T-helper 9 cell (primary cell): ENCODE results near the gene SLCO1C1.

Experiments
- DNase-seq: peaks from one replicate; pipeline ENCODE4 v3.0.0-alpha.2; 2020

The SLCO1C1 gene

DNA sequence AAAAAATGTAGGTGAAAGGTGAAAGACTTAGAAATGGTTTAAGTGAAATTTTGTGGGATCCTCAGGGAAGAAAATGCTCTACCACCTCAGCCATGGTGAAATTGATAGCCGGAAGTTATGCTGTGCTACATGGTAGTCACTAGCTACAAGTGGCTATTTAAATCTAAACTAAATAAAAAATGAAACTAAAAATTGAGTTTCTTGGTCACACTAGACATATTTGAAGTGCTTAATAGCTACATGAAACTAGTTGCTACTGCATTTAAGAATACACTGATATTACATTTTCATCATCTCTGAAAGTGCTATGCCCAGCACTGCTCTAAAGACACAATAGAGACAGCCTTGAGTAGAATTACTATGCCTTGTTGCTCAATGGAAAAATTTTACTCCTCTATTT lies 105.0 kb downstream of the SLCO1C1 start:
- no peak for DNase-seq

GRCh38 chr12:20801035-20801434 lies 105.9 kb downstream of the SLCO1C1 start:
- no peak for DNase-seq
